A172 (cell line): ENCODE results near the gene CENPT. TPM values are rescaled to one million over a fixed set of nuclear protein-coding genes. Genes with fewer than 3 reads are reported as not detected.
"Not testable (repeated sequence)": the region's sequence is repeated elsewhere in the genome, so short reads cannot be mapped to it uniquely, and the experiment has no call there.

Source experiments
- DNase-seq: peaks from one replicate; pipeline ENCODE4 v3.0.0-alpha.2; 2015; ENCODE audit warnings: low spot score
- total RNA-seq: library from RNA; depleted of rRNA; stranded (reverse); fragments of >200 nt; shearing (Covaris generic); gene quantifications from 2 replicates; pipeline ENCODE4 v1.2.3, GENCODE V29; 2014

The CENPT gene
- total RNA-seq, 1 experiment from 2014 or later: 27.9 TPM

DNA sequence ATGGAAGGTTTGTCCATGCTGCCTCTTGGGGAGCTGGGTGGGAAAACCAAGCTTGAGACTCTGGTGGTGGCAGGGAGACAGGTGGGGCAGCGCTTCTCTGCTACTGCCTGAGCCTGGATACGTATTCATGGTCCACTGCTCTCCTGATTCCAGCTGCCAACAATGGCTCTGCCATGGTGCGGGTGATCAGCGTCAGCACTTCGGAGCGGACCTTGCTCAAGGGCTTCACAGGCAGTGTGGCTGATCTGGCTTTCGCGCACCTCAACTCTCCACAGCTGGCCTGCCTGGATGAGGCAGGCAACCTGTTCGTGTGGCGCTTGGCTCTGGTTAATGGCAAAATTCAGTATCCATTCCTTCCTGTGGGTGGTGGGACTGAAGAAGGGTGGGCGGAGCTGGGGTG lies 29.6 kb upstream of the CENPT start:
- DNase-seq: no peak

DNA sequence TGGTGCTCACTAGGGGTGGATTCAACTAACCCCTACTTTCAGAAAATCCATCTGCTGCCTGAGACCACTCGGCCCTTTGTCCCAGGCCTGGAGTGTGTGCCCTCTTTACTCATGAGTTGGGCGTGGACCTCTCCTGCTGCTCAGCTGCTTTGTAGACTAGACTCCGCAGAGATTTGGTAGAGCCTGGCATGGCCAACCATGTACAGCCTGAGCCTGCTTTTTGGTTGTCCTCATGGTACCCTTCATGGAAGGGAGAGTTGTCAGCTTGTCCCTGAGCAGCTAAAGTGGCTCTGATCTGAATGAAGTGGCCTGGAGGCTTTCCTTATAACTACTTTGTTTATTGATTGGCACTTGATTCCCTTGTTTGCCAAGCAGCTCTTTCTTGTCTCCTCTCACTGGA lies 26.9 kb upstream of the CENPT start:
- DNase-seq: no peak

DNA sequence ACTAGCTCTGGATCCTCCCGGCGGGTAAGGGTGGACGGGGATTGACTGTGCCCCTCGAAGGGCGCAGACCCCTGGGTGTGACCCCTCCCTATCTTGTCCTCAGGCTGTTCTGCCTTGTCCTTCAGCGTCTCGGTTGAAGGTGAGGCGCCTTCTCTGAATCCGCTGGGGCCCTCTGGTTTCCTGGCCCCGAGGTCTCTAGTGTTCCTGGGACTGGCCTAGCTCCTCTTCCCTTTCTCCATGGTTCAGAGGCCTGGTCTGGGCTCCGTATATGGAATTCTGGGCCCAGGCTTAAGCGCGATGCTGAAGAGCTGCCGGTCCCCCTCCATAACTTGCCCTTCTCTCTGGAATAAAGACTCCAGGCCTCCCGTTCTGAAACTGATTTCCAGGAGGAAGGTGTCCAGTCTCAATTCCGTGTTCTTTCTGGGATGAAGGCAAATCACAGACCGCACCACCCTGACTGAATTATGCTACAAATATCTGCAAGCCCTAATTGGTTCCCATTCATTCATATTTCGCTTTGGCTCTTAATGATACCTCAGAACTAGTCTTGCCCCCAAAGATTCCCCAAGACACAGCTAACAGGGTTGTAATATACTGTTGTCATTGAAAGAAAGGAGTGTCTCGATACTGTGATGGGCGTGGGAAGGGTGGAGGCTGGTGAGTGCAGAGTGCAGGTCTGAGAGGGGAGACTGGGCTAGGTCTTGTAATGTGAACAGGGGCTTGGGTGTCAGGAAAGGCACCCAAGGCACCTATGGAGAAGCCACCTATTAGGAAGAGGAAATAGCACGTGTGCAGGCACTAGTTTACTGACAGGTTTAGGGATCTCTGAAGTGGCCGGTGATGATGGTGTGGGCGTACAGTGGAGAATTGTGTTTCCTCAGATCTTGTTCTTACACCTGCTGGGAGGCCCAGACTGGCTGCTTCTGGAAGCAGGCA lies 26.2 kb upstream of the CENPT start:
- no peak for DNase-seq

DNA sequence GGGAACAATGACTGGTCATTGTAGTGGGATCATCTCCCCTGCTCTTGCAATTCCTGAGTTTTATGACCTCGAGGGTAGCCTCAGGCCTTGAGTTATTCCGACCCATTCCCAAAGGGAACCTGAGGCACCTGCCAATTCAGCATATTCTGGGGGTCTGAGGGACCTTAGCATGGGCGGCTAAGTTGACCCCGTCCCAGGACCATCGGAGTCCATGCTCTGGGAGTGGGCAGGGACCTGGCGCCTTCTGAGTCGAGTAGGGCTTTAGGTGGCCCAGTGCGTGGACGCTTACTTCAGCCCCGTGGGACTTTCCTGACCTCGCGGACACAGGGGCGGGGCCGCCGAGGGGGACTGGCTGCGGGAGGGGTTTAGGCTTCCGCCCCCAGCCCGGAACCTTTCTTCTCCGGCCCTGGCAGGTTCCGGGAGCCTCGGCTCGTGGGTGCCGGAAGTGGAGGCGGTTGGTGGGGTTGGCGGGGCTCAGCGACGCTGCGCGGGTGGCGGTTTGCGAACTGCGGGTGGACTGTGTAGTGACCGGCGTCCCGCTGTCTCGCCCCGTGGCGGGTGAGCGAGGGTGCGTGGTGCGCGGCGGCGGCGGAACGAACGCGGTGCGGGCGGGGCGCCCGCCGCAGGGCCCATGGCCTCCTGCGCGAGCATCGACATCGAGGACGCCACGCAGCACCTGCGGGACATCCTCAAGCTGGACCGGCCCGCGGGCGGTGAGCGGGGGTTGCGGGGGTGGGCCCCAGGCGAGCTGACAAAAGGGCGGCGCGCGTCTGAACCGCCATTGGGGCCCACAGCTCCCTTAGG lies 25.3 kb upstream of the CENPT start, which contains the start of gene EDC4:
Gene EDC4, plus strand, starts transcription at position 422 of the 804 bp plus-strand sequence. Its CDS starts 210 bp downstream, at position 632.
- DNase-seq: peak; percentile 49

DNA sequence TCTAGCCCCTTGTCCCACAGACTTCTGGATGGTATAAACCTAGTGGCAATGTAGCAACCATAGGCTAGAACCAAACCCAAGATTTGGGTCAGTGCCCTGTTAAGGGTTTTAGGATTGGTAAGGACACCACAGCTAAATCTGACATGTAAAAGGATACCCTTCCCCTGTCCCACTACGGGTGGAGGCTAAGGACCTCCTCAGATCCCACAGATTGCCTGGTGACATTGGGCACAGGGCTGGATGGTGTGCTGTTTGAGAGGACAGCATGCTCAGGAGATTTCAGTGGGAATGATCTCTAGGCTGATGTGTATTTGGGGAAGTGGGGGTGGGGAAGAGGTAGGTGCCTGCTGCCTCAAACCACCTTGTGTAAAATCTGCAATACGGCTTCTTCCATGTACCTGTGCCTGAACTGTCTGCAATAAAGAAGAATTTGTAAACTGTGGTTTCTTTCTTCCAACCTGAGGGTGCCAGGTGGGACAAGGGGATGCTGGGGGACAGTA lies 24.7 kb upstream of the CENPT start:
- DNase-seq: no peak

DNA sequence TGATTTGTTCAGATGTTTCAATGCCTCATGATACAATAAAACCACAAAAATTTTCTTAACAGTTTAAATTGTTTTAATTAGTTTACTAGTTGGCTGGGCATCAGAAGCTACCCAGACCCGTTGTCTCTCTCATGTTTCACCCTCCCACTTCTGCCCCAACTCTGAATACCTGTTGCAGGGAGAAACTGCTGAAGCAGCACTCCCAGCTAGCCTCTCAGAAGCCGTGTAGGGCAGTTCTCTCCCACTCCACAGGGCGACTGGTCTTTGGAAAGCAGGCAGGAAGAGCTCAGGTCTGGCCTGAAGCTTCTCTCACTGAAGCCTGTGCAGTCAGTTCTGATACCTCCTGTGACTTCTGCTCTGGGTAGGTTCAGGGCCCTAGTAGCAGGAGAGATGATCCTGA lies 23.8 kb upstream of the CENPT start:
- no peak for DNase-seq

DNA sequence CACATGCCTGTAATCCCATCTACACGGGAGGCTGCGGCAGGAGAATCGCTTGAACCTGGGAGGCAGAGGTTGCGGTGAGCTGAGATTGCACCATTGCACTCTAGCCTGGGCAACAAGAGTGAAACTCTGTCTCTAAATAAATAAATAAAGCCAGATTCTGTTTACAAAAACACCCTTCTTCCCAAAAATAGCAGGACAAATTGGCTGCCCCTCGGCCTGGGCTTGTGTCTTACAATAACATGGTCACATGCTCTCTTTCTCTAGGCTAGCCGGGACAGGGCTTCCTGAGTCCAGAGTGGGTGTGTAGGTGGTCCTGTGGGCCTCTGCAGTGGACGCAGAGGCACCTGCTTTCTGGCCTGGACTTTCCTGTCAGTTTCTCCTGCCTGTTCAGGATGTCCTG lies 22.2 kb upstream of the CENPT start:
- no peak for DNase-seq

DNA sequence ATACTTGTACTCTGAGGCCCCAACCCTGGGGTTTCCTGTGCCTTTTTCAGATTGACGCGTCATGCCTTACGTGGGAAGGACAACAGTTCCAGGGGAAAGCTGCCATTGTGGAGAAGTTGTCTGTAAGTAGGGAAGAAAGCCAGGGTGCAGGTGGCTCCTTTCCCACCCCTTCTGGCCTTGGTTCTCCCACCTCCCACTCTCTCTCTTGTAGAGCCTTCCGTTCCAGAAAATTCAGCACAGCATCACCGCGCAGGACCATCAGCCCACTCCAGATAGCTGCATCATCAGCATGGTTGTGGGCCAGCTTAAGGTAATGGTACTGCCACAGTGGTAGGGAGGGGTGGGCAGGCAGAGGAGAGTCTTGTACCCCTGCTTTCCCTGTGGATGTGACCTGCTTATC lies 20.8 kb upstream of the CENPT start:
- DNase-seq: no peak

DNA sequence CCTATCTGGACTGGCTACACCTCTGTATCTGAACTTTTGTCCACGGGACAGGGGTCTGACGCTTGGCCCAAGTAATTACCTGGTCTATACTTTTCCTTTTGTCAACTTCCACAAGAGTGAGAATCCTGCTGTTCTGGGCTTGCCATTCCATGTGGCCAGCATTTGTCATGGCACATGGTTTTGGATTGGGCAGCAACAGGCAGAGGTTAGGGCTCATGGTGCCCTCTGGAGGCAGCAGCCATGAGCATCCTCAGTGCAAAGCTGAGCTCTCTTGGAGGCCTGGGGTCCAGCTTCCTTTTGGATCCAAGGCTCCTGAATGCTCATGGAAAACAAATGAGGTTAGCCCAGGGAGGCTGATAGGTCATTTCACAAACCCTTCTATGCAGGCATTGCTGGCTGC lies 17.8 kb upstream of the CENPT start:
- no peak for DNase-seq

DNA sequence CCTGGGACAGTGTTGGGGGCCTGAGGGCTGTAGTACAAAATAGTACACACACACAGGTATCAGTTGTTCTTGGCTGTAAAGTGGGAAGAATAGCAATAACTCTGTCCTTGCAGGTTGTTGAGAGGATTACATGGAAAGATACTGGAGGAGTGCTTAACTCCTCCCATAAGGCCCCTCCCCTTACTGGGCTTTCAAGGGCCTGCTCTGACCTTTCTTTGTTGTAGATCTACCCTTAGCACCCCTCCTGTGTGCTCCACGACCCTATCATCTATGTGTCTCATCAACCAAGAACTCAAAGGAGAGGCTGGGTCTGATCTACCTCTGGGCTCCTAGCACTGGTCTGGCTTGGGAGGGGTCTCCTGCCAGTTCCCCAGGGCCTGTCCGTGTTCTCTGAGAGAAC lies 17.1 kb upstream of the CENPT start:
- DNase-seq: no peak

DNA sequence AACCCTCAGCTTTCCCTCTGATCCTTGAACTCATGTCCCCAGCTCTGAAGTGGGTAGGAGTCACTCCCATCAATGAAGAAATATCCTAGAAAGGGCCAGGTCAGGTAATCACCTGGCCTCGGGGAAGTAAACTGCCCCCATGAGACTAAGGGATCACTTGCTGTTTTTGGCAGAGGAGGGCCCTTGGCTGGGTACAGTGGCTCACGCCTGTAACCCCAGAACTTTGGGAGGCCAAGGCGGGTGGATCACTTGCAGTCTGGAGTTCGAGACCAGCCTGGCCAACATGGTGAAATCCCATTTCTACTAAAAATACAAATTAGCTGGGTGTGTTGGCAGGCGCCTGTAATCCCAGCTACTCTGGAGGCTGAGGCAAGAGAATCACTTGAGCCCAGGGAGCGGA lies 16.6 kb upstream of the CENPT start:
- DNase-seq: not testable (repeated sequence)

DNA sequence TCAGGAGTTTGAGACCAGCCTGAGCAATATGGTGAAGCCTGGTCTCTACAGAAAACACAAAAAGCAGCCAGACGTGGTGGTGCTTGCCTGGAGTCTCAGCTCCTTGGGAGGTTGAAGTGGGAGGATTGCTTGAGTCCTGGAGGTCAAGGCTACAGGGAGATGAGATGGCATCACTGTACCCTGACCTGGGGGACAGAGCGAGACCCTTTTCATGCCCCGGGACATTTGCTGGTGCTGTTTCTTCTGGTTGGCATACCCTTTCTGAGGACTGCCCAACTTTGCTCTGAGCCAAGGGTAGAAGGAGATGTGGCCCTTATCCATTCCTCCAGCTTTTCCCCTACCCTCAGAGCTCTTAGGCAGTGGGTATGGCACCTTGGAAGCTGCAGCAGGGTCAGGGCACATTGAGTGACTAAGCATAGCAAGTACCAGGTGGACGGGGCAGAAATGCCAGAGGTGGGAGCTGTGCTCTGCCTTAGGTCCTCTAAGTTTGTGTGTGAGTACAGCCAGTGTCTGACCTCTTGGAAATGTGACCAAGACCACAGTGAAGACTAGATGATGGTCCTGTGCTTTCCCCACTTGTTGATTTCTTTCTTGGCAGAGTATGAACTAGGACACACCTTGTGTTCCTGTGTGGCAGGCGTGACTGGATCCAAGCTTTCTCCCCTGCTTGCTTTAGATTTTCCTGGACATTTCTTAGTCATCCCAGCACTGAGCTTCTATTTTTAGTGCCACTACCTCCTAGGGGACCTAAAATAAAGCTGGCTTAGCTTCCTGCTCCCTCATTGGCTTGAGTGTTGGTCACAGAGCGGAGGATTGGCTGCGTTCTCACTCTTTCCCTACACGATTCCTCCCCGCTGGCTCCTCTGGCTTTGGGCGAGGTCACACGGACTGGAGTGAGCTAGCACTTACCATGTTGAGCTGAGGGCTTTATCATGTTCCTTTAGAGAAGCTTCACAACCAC lies 15.4 kb upstream of the CENPT start:
- DNase-seq: peak; percentile 87

DNA sequence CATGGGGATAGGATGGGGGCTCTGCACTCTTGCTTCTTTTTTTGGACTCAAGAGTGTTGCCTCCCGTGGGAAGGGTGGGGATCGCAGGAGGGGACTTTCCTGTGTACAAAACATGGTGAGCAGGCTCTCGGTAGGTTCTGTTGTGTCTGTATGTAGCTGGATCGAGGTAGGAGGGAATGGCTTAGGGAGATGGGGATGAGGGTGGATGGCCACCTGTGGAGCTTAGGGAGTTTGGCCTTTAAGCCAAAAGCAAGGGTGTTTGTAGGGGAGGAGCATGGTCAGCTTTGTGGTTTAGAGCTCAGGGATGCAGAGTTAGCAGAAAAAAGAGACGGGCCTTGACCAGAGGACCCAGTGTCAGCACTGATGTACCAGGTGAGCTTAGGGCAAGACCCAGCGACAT lies 14.4 kb upstream of the CENPT start:
- no peak for DNase-seq

DNA sequence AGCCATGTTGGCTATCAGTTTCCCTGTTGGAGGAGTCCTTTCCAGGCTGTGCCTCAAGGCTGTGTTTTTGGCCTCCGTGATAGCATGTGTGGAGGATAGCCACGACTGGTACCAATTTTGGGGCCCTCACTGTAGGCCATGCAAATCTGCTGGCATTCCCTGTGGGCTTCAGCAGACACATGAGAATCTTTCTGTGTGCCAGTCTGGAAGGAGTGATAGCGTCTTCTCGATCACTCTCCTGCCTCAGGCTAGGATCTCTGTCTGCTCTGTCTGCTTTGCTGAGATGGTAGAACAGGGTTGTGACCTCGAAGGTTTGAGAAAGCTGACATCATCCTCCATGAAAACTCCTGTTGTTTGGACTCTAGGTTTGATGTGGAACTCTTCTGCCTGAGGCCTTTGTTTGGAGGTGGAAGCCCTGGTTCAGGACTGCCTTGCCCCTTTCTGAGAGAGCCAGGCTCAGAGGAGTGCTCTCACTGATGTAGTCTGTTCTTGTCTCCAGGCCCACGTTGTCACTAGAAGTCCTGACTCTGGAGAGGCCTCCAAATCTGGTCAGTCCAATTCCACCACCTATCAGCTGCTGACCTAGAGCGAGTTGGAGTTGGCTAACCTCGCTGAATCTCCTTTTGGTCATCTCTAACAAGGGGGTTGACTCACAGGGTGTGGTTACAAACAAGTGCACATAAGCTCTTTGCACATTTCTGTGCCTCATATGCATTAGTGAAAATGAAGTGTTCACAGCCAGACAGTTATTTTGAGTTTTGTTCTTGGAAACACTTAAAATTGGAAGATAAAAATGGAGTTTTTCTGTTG lies 13.3 kb upstream of the CENPT start:
- peak; percentile 42 for DNase-seq

DNA sequence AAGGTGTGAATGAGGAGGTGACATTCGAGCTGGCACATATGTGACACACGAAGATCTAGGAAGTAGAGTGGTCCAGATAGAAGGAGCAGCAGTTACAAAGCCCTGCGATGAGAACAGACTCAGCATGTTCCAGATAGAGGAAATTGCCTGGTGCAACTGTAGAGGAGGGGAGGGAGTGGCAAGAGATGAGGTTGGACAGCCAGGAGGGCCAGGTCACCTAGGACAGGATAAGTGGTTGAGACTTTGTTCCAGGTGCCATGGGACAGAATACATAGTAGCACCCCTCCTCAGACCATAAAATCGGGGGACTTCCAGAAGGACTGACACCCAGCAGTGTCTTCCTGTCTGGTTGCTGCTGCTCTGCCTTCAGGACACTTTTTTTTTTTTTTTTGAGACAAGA lies 11.0 kb upstream of the CENPT start:
- no peak for DNase-seq

DNA sequence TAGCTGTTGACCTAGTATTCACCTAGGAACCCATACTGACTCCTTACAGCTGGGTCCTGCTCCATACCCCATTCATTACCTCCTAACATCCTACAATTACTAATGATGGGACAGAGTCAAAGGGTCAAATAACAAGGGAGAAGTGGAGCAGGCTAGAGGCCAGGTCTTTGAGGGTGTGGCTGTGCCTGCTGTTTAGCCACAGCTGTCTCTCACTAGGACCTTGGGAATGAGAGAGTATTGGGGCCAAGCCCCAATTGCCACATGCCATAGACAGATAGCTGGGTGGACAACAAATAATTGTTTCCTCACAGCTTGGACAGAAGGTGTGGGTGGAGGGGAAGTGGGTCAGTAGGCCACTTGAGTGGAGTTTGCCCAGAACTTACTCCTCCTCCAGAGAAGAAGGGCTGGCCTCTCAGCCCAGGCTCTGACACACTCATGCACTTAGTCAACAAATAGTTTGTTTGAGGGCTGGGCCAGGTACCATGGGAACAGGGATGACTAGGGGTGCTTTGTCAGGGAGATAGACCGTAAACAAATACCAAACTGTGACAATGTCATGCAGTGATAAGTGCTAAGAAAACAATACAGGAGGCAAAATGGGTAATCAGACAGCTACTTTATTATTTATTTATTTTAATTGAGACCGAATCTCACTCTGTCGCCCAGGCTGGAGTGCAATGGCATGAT lies 10.2 kb upstream of the CENPT start:
- DNase-seq: peak; percentile 74

DNA sequence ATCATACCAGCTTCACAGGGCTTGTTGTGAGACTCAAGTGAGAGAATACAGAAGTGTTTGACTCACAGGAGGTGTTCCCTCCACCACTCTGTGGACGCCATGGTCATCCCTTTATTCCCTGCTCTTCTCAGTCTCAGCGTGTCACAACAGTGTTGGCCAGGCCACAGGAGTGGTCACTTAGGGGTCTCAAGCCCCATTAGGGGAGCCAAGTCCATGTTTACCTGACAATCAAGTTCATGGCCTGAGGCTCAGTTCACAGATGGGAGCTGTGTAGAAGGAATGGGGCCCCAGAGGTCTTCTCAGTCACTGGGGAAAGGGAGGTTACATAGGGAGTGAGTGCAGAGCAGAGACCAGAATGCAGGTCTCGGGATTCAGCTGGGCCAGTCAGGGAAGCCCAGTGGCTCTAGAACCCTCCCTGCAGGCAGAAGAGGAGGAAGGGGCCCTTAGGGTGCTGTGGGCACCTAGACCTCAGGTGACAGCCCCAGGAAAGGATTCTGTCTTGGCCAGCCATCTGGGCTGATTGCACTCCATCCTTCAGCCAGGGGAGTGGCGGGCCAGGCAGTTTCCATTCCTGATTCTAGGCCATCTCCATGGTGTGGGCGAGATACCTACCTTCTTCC lies 9.5 kb upstream of the CENPT start:
- no peak for DNase-seq

DNA sequence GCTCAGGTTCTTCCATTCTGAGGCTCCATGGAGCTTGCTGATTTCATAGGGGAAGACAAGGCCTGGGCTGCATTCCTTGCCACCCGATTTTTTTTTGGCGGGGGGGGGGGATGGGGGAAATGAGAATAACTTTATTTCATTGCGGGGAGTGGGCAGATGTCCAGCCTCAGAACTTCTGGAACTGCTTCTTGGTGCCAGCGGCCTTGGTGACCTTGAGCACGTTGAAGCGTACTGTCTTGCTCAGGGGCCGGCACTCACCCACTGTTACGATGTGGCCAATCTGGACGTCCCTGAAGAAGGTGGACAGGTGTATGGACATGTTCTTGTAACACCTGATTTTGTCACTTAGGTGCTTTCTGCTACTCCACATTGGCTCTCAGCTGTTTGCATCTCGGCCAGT lies 8.3 kb upstream of the CENPT start:
- no peak for DNase-seq

DNA sequence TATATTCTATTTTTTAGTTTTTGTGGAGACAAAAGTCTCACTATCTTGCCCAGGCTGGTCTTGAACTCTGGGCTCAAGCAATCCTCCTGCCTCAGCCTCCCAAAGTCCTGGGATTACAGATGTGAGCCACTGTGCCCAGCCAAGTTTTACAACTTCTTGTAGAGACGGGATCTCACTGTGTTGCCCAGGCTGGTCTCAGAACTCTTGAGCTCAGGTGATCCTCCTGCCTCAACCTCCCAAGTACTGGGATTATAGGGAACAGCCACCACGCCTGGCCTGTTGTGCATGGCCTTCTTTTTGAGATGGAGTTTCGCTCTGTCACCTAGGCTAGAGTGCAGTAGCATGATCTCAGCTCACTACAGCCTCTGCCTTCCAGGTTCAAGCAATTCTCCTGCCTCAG lies 6.2 kb upstream of the CENPT start:
- DNase-seq: no peak

DNA sequence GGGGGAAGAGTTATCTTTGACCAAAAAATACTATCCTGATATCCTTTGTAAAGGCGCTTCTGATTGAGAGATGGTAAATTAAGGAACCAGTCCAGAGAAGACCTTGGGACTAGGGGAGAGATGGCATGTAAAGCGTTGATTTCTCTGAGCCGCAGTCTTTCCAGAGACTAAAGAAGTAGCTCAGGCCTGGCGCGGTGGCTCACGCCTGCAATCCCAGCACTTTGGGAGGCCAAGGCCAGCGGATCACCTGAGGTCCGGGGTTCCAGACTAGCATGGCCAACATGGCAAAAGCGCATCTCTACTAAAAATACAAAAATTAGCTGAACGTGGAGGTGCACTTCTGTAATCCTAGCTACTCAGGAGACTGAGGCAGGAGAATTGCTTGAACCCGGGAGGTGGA lies 625 bp upstream of the CENPT start:
- DNase-seq: no peak
